ENCODE results near the gene DLK1. TPM values are rescaled to one million over a fixed set of nuclear protein-coding genes. Genes with fewer than 3 reads are reported as not detected.

The DLK1 gene
- total and polyA plus RNA-seq, 2 donors = 4.8 to 6.9 TPM

DNA sequence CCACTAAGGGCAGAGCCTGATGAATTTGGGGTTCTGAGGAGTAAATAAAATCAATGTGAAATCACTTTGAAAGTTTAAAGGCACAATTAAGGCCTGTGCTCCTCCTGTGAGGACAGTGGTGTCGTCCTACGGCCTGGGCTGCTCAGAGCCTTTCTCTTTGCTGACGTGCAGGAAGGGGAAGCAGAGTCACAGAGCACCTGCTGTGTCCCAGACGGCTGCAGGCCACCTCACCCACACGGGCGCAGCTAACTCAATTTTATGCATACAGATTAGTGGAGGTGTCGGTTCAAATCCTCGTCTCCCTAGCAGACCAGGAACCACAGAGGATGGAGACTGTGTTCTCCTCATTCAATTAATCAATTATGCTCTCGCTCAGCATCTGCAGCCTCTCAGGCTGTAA, 11.4 kb upstream of the DLK1 start:
- H3K36me3 ChIP-seq (ENCODE audit: control insufficient read depth in 2 of 2, insufficient read depth in 2 of 2, low read length in 1 of 2) = no peaks in the 10 kb centered on the region
- no peak overlapping the region for H3K27ac ChIP-seq (ENCODE audit: low read depth in 1 of 2, low read length in 1 of 2)
- H3K9me3 ChIP-seq (ENCODE audit: control insufficient read depth in 2 of 2, insufficient read depth in 1 of 2, low read length in 1 of 2) = no peaks in the 10 kb centered on the region
- 92% methylated on average over 9 of the region's 9 CpGs for WGBS
- H3K4me3 ChIP-seq (ENCODE audit: low read length in 2 of 2) = no peak overlapping the region
- DNase-seq (ENCODE audit: low read depth in 6 of 9, low spot score in 9 of 9) = no peak
- H3K27me3 ChIP-seq (ENCODE audit: control insufficient read depth in 2 of 2, insufficient read depth in 1 of 2, low read length in 1 of 2) = peaks cover 0 to 4% of the 10 kb centered on the region in 2 donors
- H3K4me1 ChIP-seq (ENCODE audit: control insufficient read depth in 2 of 2, insufficient read depth in 2 of 2, low read length in 2 of 2) = peaks cover 0 to 23% of the 10 kb centered on the region in 2 donors

GRCh38 chr14:100715803-100716202, 10.9 kb upstream of the DLK1 start:
- WGBS = 90% methylated on average over 2 of the region's 2 CpGs
- peaks cover 0 to 5% of the 10 kb centered on the region in 2 donors for H3K27me3 ChIP-seq (ENCODE audit: control insufficient read depth in 2 of 2, insufficient read depth in 1 of 2, low read length in 1 of 2)

GRCh38 chr14:100717386-100717785, 9.3 kb upstream of the DLK1 start:
- Histone ChIP-seq H3K27ac (ENCODE audit: low read depth in 1 of 2, low read length in 1 of 2) (no peak overlapping the region), H3K4me1 (ENCODE audit: control insufficient read depth in 2 of 2, insufficient read depth in 2 of 2, low read length in 2 of 2) (peaks cover 0 to 15% of the 10 kb centered on the region in 2 donors), H3K9me3 (ENCODE audit: control insufficient read depth in 2 of 2, insufficient read depth in 1 of 2, low read length in 1 of 2) (no peaks in the 10 kb centered on the region), H3K27me3 (ENCODE audit: control insufficient read depth in 2 of 2, insufficient read depth in 1 of 2, low read length in 1 of 2) (peaks cover 0 to 2% of the 10 kb centered on the region in 2 donors), H3K4me3 (ENCODE audit: low read length in 2 of 2) (no peak overlapping the region), H3K36me3 (ENCODE audit: control insufficient read depth in 2 of 2, insufficient read depth in 2 of 2, low read length in 1 of 2) (no peaks in the 10 kb centered on the region)
- peak in 2 of 9 donors; percentile 8 to 20 for DNase-seq (ENCODE audit: low read depth in 6 of 9, low spot score in 9 of 9)
- 8% methylated on average over 12 of the region's 12 CpGs for WGBS

More at GRCh38 chr14:100715803-100716202, 10.9 kb upstream of the DLK1 start:
- DNase-seq (ENCODE audit: low read depth in 6 of 9, low spot score in 9 of 9) = no peak
- Histone ChIP-seq H3K4me3 (ENCODE audit: low read length in 2 of 2) (no peak overlapping the region), H3K9me3 (ENCODE audit: control insufficient read depth in 2 of 2, insufficient read depth in 1 of 2, low read length in 1 of 2) (no peaks in the 10 kb centered on the region), H3K36me3 (ENCODE audit: control insufficient read depth in 2 of 2, insufficient read depth in 2 of 2, low read length in 1 of 2) (no peaks in the 10 kb centered on the region), H3K4me1 (ENCODE audit: control insufficient read depth in 2 of 2, insufficient read depth in 2 of 2, low read length in 2 of 2) (peaks cover 0 to 22% of the 10 kb centered on the region in 2 donors), H3K27ac (ENCODE audit: low read depth in 1 of 2, low read length in 1 of 2) (no peak overlapping the region)

DNA sequence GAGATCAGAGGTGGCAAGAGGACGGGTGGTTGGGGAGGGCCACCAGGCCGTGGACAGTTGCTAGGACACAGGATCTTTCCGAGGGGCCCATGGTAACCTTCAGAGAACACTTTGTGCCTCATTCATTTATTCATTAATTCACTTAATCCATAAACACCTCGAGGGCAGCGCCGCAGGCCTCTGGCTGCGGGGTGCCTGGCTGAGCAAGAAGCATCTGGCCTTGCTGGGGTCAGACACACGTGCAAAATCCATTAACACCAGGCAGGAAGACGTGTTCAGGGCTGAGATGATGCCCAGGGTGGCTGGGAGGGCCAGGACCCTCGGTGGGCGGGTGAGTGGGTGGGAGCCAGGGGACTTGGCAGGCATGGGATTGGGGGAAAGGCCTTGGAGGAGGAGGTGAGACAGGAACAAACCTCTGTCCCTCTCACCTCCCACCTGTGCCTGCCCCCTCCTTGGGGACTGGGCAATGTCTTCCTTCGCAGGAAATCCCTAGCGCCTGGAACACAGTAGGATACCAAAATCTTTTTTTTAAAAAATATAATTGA, 6.6 kb upstream of the DLK1 start:
- H3K4me3 ChIP-seq (ENCODE audit: low read length in 2 of 2) = no peak overlapping the region
- WGBS = 94% methylated on average over 13 of the region's 13 CpGs
- peaks cover 0 to 15% of the 10 kb centered on the region in 2 donors for H3K4me1 ChIP-seq (ENCODE audit: control insufficient read depth in 2 of 2, insufficient read depth in 2 of 2, low read length in 2 of 2)
- H3K9me3 ChIP-seq (ENCODE audit: control insufficient read depth in 2 of 2, insufficient read depth in 1 of 2, low read length in 1 of 2) = no peaks in the 10 kb centered on the region
- H3K36me3 ChIP-seq (ENCODE audit: control insufficient read depth in 2 of 2, insufficient read depth in 2 of 2, low read length in 1 of 2) = no peaks in the 10 kb centered on the region
- DNase-seq (ENCODE audit: low read depth in 6 of 9, low spot score in 9 of 9) = no peak
- peaks cover 4 to 16% of the 10 kb centered on the region in 2 donors for H3K27me3 ChIP-seq (ENCODE audit: control insufficient read depth in 2 of 2, insufficient read depth in 1 of 2, low read length in 1 of 2)
- no peak overlapping the region for H3K27ac ChIP-seq (ENCODE audit: low read depth in 1 of 2, low read length in 1 of 2)

DNA sequence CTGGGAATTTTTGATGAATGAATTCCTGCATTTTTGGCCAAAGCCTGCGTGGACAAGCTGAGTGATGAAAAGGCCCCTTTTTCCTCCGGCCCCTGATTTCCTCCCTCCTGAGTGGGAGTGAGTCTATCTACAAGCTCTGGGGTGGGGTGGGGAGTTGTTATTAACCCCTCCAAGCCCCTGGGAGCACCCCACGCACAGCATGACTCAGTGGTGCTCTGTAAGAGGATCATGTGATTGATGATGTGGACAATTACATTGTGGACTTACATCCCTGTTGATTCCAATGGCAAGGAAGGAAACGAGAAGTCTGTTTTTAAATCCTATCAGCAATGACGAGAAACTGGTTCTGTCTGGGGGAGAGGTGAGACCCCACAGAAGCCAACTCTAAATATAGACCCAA, 5.1 kb upstream of the DLK1 start:
- Histone ChIP-seq H3K27ac (ENCODE audit: low read depth in 1 of 2, low read length in 1 of 2) (no peak overlapping the region), H3K4me3 (ENCODE audit: low read length in 2 of 2) (no peak overlapping the region), H3K36me3 (ENCODE audit: control insufficient read depth in 2 of 2, insufficient read depth in 2 of 2, low read length in 1 of 2) (no peaks in the 10 kb centered on the region), H3K4me1 (ENCODE audit: control insufficient read depth in 2 of 2, insufficient read depth in 2 of 2, low read length in 2 of 2) (peaks cover 0 to 15% of the 10 kb centered on the region in 2 donors), H3K27me3 (ENCODE audit: control insufficient read depth in 2 of 2, insufficient read depth in 1 of 2, low read length in 1 of 2) (peaks cover 19 to 31% of the 10 kb centered on the region in 2 donors), H3K9me3 (ENCODE audit: control insufficient read depth in 2 of 2, insufficient read depth in 1 of 2, low read length in 1 of 2) (no peaks in the 10 kb centered on the region)
- no peak for DNase-seq (ENCODE audit: low read depth in 6 of 9, low spot score in 9 of 9)
- 95% methylated on average over 5 of the region's 5 CpGs for WGBS

GRCh38 chr14:100722367-100722766, 4.3 kb upstream of the DLK1 start:
- peaks cover 27 to 37% of the 10 kb centered on the region in 2 donors for H3K27me3 ChIP-seq (ENCODE audit: control insufficient read depth in 2 of 2, insufficient read depth in 1 of 2, low read length in 1 of 2)
- 94% methylated on average over 5 of the region's 5 CpGs for WGBS
- H3K27ac ChIP-seq (ENCODE audit: low read depth in 1 of 2, low read length in 1 of 2) = no peak overlapping the region
- H3K9me3 ChIP-seq (ENCODE audit: control insufficient read depth in 2 of 2, insufficient read depth in 1 of 2, low read length in 1 of 2) = no peaks in the 10 kb centered on the region
- no peak overlapping the region for H3K4me3 ChIP-seq (ENCODE audit: low read length in 2 of 2)
- no peaks in the 10 kb centered on the region for H3K36me3 ChIP-seq (ENCODE audit: control insufficient read depth in 2 of 2, insufficient read depth in 2 of 2, low read length in 1 of 2)
- peaks cover 0 to 7% of the 10 kb centered on the region in 2 donors for H3K4me1 ChIP-seq (ENCODE audit: control insufficient read depth in 2 of 2, insufficient read depth in 2 of 2, low read length in 2 of 2)
- DNase-seq (ENCODE audit: low read depth in 6 of 9, low spot score in 9 of 9) = no peak

DNA sequence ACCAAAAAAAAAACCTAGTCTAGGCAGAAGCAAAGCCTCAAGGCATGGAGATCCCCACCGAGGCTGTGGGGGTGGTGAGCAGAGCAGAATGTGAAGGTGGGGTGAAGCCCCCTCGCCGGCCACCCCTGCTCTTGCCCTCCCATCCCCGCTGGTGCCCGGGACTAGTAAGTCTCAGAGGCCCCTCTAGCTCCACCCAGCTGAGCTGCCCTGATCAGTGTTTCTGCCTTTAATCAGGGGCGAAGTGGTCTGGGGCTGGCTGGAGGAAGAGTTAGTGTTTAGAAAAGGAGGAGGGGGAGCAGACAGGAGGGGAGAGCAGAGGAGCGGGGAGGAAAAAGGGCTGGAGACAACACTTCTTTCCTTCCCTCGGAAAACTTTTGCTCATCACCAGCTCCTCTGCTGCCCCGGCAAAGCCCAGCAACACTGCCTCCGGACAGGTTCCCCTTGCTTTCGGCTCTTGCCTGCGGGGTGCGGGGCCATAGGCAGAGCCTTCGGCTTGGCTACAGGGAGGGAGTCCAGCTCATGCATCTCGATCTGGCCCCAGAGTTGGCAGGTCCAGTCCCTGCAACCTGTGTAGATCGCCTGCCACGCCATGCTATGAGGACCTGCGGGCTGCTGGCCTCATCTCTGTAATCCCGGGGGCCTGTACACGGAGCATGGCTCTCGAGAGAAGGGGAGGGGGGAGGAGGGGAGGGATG, 3.4 kb upstream of the DLK1 start:
- WGBS = 94% methylated on average over 21 of the region's 21 CpGs
- Histone ChIP-seq H3K9me3 (ENCODE audit: control insufficient read depth in 2 of 2, insufficient read depth in 1 of 2, low read length in 1 of 2) (no peaks in the 10 kb centered on the region), H3K27me3 (ENCODE audit: control insufficient read depth in 2 of 2, insufficient read depth in 1 of 2, low read length in 1 of 2) (peaks cover 34 to 46% of the 10 kb centered on the region in 2 donors), H3K4me3 (ENCODE audit: low read length in 2 of 2) (no peak overlapping the region), H3K27ac (ENCODE audit: low read depth in 1 of 2, low read length in 1 of 2) (no peak overlapping the region), H3K36me3 (ENCODE audit: control insufficient read depth in 2 of 2, insufficient read depth in 2 of 2, low read length in 1 of 2) (no peaks in the 10 kb centered on the region), H3K4me1 (ENCODE audit: control insufficient read depth in 2 of 2, insufficient read depth in 2 of 2, low read length in 2 of 2) (peaks cover 0 to 3% of the 10 kb centered on the region in 2 donors)
- no peak for DNase-seq (ENCODE audit: low read depth in 6 of 9, low spot score in 9 of 9)

DNA sequence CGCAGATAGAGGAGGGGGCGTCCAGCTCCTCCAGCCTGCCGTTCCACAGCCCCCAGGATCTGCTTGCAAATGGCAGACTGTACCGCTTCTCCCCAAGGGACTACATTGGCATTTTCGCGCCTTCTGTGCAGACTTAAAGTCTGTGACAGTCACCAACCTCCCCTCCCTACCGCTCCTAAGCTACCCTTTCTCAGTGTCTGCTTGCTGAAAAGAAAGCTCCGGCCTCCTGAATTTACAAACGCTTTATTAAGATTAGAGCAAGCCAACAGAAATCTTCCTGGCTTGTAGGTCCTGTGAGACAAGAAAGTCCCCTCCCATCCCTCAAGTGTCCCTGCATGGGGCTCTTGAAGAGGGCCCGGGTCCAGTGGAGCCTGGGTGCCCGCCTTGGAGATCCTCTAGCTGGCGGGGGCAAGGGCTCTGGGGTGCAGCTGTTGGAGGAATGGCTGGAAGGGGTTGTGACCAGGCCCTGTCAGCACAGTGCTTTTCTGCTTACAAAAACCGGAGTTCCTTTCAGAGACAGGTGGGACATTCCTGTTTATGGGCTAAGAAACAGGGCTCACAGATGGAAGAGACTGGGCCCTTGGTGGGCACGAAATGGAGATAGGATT, 2.8 kb upstream of the DLK1 start:
- 96% methylated on average over 14 of the region's 14 CpGs for WGBS
- H3K27me3 ChIP-seq (ENCODE audit: control insufficient read depth in 2 of 2, insufficient read depth in 1 of 2, low read length in 1 of 2) = peaks cover 34 to 53% of the 10 kb centered on the region in 2 donors

DNA sequence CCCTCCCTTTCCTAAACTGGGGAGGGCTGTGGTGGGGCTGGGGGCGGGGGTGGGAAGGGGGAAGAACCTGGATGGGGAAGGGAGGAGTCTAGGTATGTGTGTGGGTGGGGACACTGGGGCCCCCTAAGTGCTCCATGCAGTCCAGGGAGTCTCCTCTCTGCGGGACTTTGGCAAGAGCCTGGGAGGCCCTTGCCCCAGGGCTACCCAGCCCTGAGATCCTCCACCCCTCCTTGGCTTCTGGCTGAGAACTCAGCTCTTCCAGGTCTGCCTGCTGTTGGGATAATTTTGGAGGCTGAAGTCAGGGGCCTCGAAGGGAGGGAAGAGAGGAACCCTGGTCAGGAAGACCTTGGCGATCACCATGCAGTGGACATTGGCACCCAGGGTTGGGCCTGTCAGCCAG, 2.2 kb upstream of the DLK1 start:
- H3K9me3 ChIP-seq (ENCODE audit: control insufficient read depth in 2 of 2, insufficient read depth in 1 of 2, low read length in 1 of 2) = no peaks in the 10 kb centered on the region
- no peaks in the 10 kb centered on the region for H3K4me1 ChIP-seq (ENCODE audit: control insufficient read depth in 2 of 2, insufficient read depth in 2 of 2, low read length in 2 of 2)
- WGBS = 84% methylated on average over 4 of the region's 4 CpGs
- no peak overlapping the region for H3K4me3 ChIP-seq (ENCODE audit: low read length in 2 of 2)
- no peaks in the 10 kb centered on the region for H3K36me3 ChIP-seq (ENCODE audit: control insufficient read depth in 2 of 2, insufficient read depth in 2 of 2, low read length in 1 of 2)
- peaks cover 34 to 59% of the 10 kb centered on the region in 2 donors for H3K27me3 ChIP-seq (ENCODE audit: control insufficient read depth in 2 of 2, insufficient read depth in 1 of 2, low read length in 1 of 2)
- DNase-seq (ENCODE audit: low read depth in 6 of 9, low spot score in 9 of 9) = no peak
- no peak overlapping the region for H3K27ac ChIP-seq (ENCODE audit: low read depth in 1 of 2, low read length in 1 of 2)

More for the DNA sequence above, 2.8 kb upstream of the DLK1 start:
- no peak overlapping the region for H3K27ac ChIP-seq (ENCODE audit: low read depth in 1 of 2, low read length in 1 of 2)
- no peaks in the 10 kb centered on the region for H3K36me3 ChIP-seq (ENCODE audit: control insufficient read depth in 2 of 2, insufficient read depth in 2 of 2, low read length in 1 of 2)
- DNase-seq (ENCODE audit: low read depth in 6 of 9, low spot score in 9 of 9) = no peak
- no peak overlapping the region for H3K4me3 ChIP-seq (ENCODE audit: low read length in 2 of 2)
- H3K9me3 ChIP-seq (ENCODE audit: control insufficient read depth in 2 of 2, insufficient read depth in 1 of 2, low read length in 1 of 2) = no peaks in the 10 kb centered on the region
- peaks cover 0 to under 1% of the 10 kb centered on the region in 2 donors for H3K4me1 ChIP-seq (ENCODE audit: control insufficient read depth in 2 of 2, insufficient read depth in 2 of 2, low read length in 2 of 2)
